NB4 (cell line): ENCODE data around the gene MRPL42.

Experiments
- CTCF ChIP-seq: IDR thresholded peaks from one replicate; pipeline ENCODE4 v1.5.1; 2012; ENCODE audit warnings: low read depth, low read length
- MAX ChIP-seq: IDR thresholded peaks from 2 replicates; pipeline ENCODE4 v1.6.1; 2011; ENCODE audit warnings: low read depth, low read length
- MYC ChIP-seq: IDR thresholded peaks from 2 replicates; pipeline ENCODE4 v1.6.1; 2011; ENCODE audit warnings: low read depth, low read length

- no peak for TF ChIP-seq MYC
- TF ChIP-seq CTCF, result no peak
- TF ChIP-seq MAX, result no peak
Measured at GRCh38 chr12:93536111-93536765, 68.9 kb downstream of the MRPL42 start.
